GM18517 (cell line): ENCODE measurements around the gene SUPT20H.

Source experiments
- ATAC-seq: cut with Tn5 transposase; IDR thresholded peaks from one replicate; pipeline ENCODE4 v1.9.1; 2021; ENCODE audit warnings: mild to moderate bottlenecking, moderate library complexity; ENCODE audit not compliant: unreplicated experiment

Gene SUPT20H

DNA sequence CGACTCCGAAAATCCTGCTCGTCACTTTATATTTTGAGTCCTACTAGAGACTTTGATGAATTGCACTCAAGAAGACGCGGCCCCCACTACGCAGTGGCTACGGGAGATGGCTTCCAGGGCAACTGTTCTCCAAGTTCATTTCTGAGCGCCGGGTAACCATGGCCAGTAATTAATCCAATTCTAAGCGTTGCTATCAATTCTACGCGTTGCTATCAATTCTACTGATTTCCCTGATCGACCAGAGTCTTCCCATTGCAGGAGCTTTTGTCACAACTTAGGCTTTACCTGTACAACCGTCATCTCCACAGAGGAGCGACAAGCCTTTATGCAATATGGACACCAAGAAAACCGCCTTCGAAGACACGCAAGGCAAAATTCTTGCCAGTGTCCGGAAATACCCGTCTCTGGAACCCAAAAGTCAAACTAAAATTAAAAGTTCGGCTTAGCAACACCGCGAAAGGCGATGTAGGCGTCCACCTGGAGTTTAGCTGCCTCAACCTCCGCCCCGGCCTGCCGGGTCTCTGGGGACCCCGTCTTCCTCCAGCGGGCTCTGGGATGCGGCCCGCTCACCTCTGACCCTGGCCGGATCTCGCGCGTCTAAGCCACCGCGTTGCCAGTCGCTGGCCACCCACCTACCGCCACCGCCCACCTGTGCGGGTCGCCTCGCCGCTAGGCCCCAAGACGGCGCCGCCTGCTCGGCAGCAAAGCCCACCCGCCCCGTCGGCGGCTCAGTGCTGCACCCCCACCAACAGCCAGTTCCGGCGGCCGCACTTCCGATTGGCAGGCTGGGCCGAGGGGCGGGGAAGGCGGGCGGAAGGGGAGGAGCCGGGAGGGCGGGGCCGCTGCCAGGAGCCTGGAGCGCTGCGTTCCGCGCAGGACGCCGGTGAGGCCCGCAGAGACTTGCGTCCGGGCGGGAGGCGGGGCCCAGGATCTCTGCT lies at the start of gene SUPT20H:
SUPT20H (minus strand) TSS at position 779 of the 938 bp plus-strand sequence. CDS start 8,198 bp downstream, outside the sequence.
- ATAC-seq: peak; percentile 92

DNA sequence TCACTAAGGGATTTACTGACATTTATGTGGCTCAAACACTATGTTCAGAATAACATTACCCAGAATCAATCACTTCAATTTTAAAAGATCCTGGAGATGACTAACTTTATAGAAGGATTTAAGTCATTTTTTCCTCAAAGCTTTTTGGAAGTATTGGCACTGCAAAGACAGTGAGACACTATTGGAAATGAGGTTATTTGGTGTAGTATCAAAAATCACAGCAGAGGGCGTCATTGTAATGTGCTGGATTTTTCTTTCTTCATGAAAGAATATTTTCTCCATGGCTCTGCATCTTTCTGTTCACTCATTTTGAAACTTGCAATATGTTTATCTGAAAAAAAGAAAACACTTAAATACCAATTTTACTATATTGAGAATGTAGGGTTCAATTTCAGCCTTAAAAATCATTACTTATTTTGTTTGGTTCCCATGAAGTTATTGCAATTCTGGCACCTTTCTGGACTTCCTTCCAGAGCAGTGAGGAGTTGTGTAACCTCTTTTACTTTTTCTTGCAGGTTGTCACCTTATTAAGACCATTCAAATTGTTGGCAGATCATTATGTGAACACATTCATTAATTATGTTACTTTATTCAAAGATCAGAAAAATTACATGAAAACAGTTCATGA lies 49.7 kb upstream of the SUPT20H start:
- no peak for ATAC-seq

GRCh38 chr13:37107868-37108267 lies 48.4 kb upstream of the SUPT20H start:
- ATAC-seq: no peak

- no peak for ATAC-seq
These were observed 48.0 kb upstream of the SUPT20H start for GRCh38 chr13:37107456-37107855.

- ATAC-seq: no peak
These were observed 47.2 kb upstream of the SUPT20H start for GRCh38 chr13:37106642-37107041.

DNA sequence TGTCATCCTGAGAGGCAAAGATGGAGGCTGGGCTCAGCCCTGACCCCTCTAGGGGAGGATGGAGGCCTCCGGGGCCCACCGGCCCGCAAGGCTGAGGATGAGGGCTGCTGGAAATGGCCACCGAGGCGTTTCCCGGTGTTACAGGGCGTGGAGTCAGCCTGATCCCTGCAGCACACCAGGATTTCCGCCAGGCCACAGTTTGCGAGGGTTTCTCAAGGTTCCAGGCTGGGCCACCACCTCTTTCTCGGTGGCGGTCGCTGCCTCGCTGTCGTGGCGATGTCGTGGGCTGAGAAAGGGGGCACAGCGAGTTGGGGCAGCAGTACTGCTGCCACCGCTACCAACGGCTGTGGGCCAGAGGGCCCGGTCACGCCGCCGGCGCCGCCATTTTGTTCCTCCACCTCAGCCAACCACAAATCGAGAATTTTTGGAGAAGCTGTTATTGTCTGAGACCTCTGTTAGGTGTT lies 45.8 kb upstream of the SUPT20H start, which contains the start of gene CSNK1A1L:
CSNK1A1L (minus strand) TSS at position 414 of the 464 bp plus-strand sequence; CDS start at position 6, 408 bp downstream.
- ATAC-seq: no peak

GRCh38 chr13:37102896-37103295 lies 43.4 kb upstream of the SUPT20H start:
- no peak for ATAC-seq

DNA sequence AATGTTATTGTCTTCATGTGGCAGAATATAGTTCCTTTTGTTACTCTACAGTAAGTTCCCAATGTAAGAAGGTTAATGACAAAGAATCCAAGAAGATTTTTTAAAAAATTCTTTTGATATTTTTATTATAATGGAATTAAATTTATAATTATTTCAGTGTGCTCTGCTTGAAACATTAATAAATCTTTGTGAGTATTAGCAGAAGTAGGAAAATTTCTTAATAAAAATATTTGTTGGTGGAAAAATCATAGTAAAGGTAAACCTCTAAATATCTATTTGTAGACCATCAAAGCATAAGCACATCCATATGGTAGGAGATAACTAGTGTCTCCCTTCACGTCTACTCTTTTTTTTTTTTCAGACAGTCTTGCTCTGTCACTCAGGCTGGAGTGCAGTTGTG lies 41.7 kb upstream of the SUPT20H start:
- no peak for ATAC-seq

GRCh38 chr13:37100731-37101130 lies 41.2 kb upstream of the SUPT20H start:
- ATAC-seq: no peak

DNA sequence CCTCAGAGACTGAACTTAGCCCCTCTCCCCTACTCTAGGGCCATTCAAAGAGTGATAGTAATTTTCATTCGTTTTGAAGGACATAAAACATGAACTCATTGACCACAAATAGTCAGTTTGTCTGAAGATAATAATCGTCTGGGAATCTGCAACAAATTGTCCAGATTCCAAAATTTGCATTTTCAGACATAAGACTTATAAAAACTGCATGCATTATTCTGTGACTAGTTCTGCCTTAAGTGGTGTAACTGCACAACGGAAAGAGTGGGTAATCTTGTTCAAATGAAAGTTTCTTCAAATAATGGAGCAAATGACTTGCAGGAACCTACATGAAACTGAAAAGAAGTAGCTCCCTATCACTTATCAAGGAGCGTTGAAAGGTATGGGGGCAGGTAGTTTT lies 37.6 kb upstream of the SUPT20H start:
- ATAC-seq: no peak

- no peak for ATAC-seq
These were observed 35.4 kb upstream of the SUPT20H start for GRCh38 chr13:37094840-37095239.

GRCh38 chr13:37094099-37094498 lies 34.6 kb upstream of the SUPT20H start:
- no peak for ATAC-seq

- no peak for ATAC-seq
These were observed 32.3 kb upstream of the SUPT20H start for GRCh38 chr13:37091835-37092234.

GRCh38 chr13:37090912-37091311 lies 31.4 kb upstream of the SUPT20H start:
- ATAC-seq: no peak

DNA sequence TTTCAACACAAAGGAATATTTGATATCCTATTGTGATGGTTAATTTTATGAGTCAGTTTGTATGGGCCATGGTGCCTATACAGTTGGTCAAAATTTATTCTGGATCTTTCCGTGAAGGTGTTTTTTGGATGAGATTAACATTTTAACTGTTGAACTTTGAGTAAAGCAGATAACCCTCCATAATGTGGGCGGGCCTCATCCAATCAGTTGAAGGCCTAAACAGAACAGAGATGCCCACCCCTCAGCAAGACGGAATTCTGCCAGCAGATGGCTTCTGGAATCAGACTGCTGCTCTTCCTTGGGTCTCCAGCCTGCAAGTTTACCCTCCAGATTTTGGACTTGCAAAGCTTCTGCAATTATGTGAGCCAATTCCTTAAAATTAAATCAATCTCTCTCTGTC lies 30.0 kb upstream of the SUPT20H start:
- ATAC-seq: no peak

DNA sequence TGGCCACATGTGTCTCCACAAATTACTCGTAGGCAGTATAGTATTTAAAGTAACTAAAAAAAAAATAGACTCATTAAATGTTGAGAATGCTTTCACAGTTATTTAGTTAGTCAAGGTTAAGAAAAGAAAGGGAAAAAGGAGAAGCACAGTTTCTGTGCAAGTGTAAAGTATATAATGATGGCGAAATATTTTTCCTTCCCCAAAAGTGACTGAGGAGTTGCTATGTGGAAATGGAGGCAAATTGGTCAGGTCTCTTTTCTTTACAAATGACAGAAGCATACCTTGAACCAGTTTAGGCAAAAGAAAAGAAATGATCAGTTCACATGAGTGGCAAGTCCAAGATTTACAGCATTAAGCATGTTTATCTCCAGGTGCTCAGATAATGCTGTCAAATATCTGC lies 28.0 kb upstream of the SUPT20H start:
- ATAC-seq: no peak

GRCh38 chr13:37085606-37086005 lies 26.1 kb upstream of the SUPT20H start:
- no peak for ATAC-seq

DNA sequence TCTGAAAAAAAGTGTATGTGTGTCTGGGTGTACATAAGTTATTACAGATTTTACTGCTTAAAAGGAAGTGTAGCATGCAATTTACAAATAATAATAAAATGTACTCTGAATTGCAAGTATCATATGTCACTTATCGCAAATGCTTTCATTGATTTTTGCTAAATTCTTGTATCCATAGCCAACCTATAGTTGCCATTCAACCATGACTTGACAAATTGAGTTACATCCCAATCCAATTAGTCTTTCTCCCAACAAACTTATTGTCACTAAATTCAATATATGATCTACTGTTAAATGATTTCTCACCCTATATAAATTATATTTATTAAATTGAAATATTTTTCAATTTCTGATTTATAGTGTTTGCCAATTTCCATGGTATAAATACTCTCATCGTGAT lies 17.3 kb upstream of the SUPT20H start:
- ATAC-seq: no peak

- no peak for ATAC-seq
These were observed 15.7 kb upstream of the SUPT20H start for GRCh38 chr13:37075164-37075563.

GRCh38 chr13:37074703-37075102 lies 15.2 kb upstream of the SUPT20H start:
- ATAC-seq: peak; percentile 56

DNA sequence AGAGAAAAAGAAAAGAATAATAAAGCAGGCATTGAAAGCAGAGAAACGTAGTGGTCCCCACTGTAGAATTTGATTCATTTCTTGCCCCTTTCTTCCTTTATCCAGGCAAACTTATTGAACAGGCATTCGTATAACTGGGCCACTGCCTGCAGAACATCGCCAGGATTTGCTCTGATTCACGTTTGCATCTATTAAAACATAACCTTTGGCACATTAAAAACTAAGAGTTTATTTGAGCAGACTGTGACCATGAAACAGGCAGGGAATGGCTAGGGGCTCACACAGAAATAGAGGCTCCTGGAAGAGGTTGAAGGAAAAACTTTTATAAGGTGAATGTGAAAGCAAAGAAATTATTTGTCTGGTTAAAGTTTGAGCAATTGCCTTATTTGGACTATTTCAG lies 12.5 kb upstream of the SUPT20H start:
- no peak for ATAC-seq

DNA sequence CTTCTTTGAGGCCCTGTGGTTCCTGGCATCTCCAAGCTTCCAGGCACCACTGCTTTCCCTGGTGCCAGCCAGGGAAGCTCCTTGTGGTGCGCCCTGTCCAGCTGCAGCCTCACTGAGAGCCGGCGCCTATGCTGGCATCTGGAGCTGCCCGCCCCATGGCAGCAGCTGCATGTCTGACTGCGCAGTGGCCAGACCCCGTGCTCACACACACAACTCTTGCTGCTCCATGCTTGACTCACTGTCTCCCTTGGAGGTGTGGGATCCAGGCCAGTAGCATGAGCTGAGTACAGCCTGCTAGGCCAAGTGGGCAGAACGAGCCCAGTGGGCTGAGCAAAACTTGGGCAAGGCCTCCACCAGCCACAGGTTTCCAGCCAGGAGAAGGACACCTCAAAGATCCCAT lies 11.5 kb upstream of the SUPT20H start:
- no peak for ATAC-seq
